GM12878 (cell line): ENCODE data around the gene NBDY. TPM values are rescaled to one million over a fixed set of nuclear protein-coding genes. Genes with fewer than 3 reads are reported as not detected.
A peak's percentile ranks its signal among the peaks of the same experiment; 100 is the strongest.

Experiments used
- ATAC-seq: fragments of 200-7000 bp; cut with Tn5 transposase; 3 replicates; pipeline ENCODE4 v1.9.1; 2020; ENCODE audit warnings: mild to moderate bottlenecking, moderate library complexity
- Bru-seq: library from RNA; stranded (reverse); fragments of 400-500 nt; gene quantifications from one replicate; lab custom pipeline; 2021; lab: Mats Ljungman, UMichigan
- BruChase-seq, 2 experiments: library from RNA; stranded (reverse); fragments of 400-500 nt; gene quantifications; one replicate each; lab custom pipeline; 2021; lab: Mats Ljungman, UMichigan
- BruUV-seq: library from RNA; stranded (reverse); fragments of 400-500 nt; replicated peaks from 2 replicates; lab custom pipeline; 2021; lab: Mats Ljungman, UMichigan
- CTCF ChIA-PET: fragments of 300-600 bp; sonication (Branson Sonifier 250); formaldehyde crosslinking; extraction: SDS; loops from one replicate; lab custom pipeline; 2021; ENCODE audit warnings: inconsistent platforms; lab: Yijun Ruan, JAX
- POLR2A ChIA-PET: fragments of 350-600 bp; formaldehyde crosslinking; extraction: SDS; loops from one replicate; lab custom pipeline; 2021; ENCODE audit warnings: inconsistent platforms; lab: Charles Lee
- RAD21 ChIA-PET: fragments of 300-600 bp; sonication (Branson Sonifier 250); formaldehyde crosslinking; loops from one replicate; lab custom pipeline; 2023; ENCODE audit warnings: antibody characterized with exemption; ENCODE audit not compliant: unreplicated experiment; lab: Charles Lee
- SMC1A ChIA-PET: fragments of 300-600 bp; sonication (Branson Sonifier 250); formaldehyde crosslinking; loops from one replicate; lab custom pipeline; 2023; ENCODE audit not compliant: unreplicated experiment, uncharacterized antibody; lab: Charles Lee
- DNase-seq: peaks from one replicate; pipeline ENCODE4 v3.0.0-alpha.2; 2011; ENCODE audit warnings: low read depth, low spot score
- FAIRE-seq: peaks from 3 replicates; lab custom pipeline; 2011; peaks lifted over from hg19 to GRCh38; lab: Jason Lieb, UNC
- H2AFZ ChIP-seq: 2 replicates; pipeline ENCODE4 v1.6.0; 2011; ENCODE audit warnings: low read depth, low read length, control low read depth; ENCODE audit not compliant: control insufficient read depth
- H3K27ac ChIP-seq: 2 replicates; pipeline ENCODE4 v1.5.1; 2011; ENCODE audit warnings: control low read depth; ENCODE audit not compliant: control insufficient read depth, insufficient read depth
- H3K27me3 ChIP-seq, 2 experiments: replicated peaks in 1 of 2; 2 replicates each; pipeline versions ENCODE4 v1.6.0 to v1.6.1; 2011; ENCODE audit warnings: low read length in 1 of 2; ENCODE audit not compliant: control insufficient read depth in 2 of 2, insufficient read depth in 2 of 2
- H3K36me3 ChIP-seq, 2 experiments: 2 replicates each; pipeline ENCODE4 v1.5.1; 2011; ENCODE audit warnings: low read length in 1 of 2; ENCODE audit not compliant: control insufficient read depth in 2 of 2, insufficient read depth in 2 of 2
- H3K4me1 ChIP-seq: 2 replicates; pipeline ENCODE4 v1.6.1; 2011; ENCODE audit warnings: mild to moderate bottlenecking, low read length, moderate library complexity, mixed read lengths; ENCODE audit not compliant: control insufficient read depth, insufficient read depth
- H3K4me2 ChIP-seq: 2 replicates; pipeline ENCODE4 v1.6.0; 2011; ENCODE audit warnings: control low read depth; ENCODE audit not compliant: control insufficient read depth, insufficient read depth
- H3K4me3 ChIP-seq: fragments of 200-600 bp; sonication (generic); 2 replicates; pipeline ENCODE4 v1.5.1; 2016
- H3K79me2 ChIP-seq: 2 replicates; pipeline ENCODE4 v1.6.0; 2011; ENCODE audit warnings: low read length; ENCODE audit not compliant: control insufficient read depth, insufficient read depth
- H3K9ac ChIP-seq: 2 replicates; pipeline ENCODE4 v1.8.0; 2011; ENCODE audit warnings: low read length, control low read depth, mixed read lengths; ENCODE audit not compliant: control insufficient read depth, insufficient read depth
- H3K9me3 ChIP-seq: replicated peaks from 3 replicates; pipeline ENCODE4 v1.5.1; 2011; ENCODE audit warnings: mild to moderate bottlenecking, low read length; ENCODE audit not compliant: control insufficient read depth, insufficient read depth
- H4K20me1 ChIP-seq: 2 replicates; pipeline ENCODE4 v1.6.0; 2011; ENCODE audit not compliant: control insufficient read depth, insufficient read depth
- ASH2L ChIP-seq: fragments of 300-600, 200-600 bp; sonication (generic); IDR thresholded peaks from 2 replicates; pipeline ENCODE4 v1.6.1; 2017; ENCODE audit warnings: low read depth, mild to moderate bottlenecking, borderline replicate concordance
- GATAD2B ChIP-seq: fragments of 450-650 bp; conservative IDR thresholded peaks from 2 replicates; pipeline ENCODE4 v1.6.1; 2017; ENCODE audit warnings: low read depth, mild to moderate bottlenecking, moderate library complexity
- IKZF1 ChIP-seq: fragments of 450-650 bp; conservative IDR thresholded peaks from 2 replicates; pipeline ENCODE4 v1.6.1; 2017; ENCODE audit warnings: antibody characterized with exemption, mild to moderate bottlenecking
- POLR2AphosphoS5 ChIP-seq: IDR thresholded peaks from 2 replicates; pipeline ENCODE4 v1.6.1; 2011; ENCODE audit warnings: mild to moderate bottlenecking, low read length, inconsistent platforms
- SMC3 ChIP-seq: IDR thresholded peaks from 2 replicates; pipeline ENCODE4 v1.6.1; 2011; ENCODE audit warnings: low read length, improper control_type of control experiment, borderline replicate concordance
- TAF1 ChIP-seq: IDR thresholded peaks from 2 replicates; pipeline ENCODE4 v1.6.1; 2011; ENCODE audit warnings: mild to moderate bottlenecking, low read depth, low read length, borderline replicate concordance
- WGBS: methylation state at CpG from one replicate; pipeline ENCODE4 v1.1.6; 2016; ENCODE audit warnings: low lambda C conversion rate; ENCODE audit not compliant: insufficient replicate concordance, insufficient coverage; ENCODE audit errors: missing lambda C conversion rate; 5-methylcytosine and 5-hydroxymethylcytosine counted together
- in situ Hi-C: fragments of 300-500 bp; cut with MboI; formaldehyde crosslinking; loops from 9 replicates; pipeline ENCODE4 v1.14.3; 2018; ENCODE audit warnings: mixed read lengths
- intact Hi-C: fragments of 100-400 bp; cut with micrococcal nuclease; formaldehyde crosslinking; loops from one replicate; pipeline ENCODE4 v1.14.2; 2022; ENCODE audit not compliant: unreplicated experiment
- long read RNA-seq, 2 experiments: library from polyadenylated mRNA; unstranded; transcript quantifications; one replicate each; pipeline ENCODE4 v2.0.0, GENCODE V29; 2019 to 2020
- polyA minus RNA-seq, 3 experiments: library from RNA; depleted of rRNA, polyadenylated mRNA; stranded (reverse); fragments of >200 nt; gene quantifications; 2 replicates each; pipeline ENCODE4 v1.2.3, GENCODE V29; 2011
- polyA plus RNA-seq, 11 experiments: library from polyadenylated mRNA; depleted of rRNA in 4 of 11; unstranded in 6 of 11; stranded (reverse) in 5 of 11; fragments of >200 nt; fragmentation: Nextera tagmentation in 4 of 11; fragmentation: Illumina TruSeq in 1 of 11; extraction: Ambion mirVana in 4 of 11; extraction: Trizol in 1 of 11; gene quantifications; 1 replicate in 1 of 11; 2 replicates in 10 of 11; pipeline versions ENCODE4 v1.2.1 to v1.2.3, GENCODE V29; 2011 to 2016; ENCODE audit warnings: inconsistent platforms in 2 of 11, missing spikeins in 2 of 11, low read depth in 1 of 11
- total RNA-seq, 4 experiments: library from RNA; depleted of rRNA in 3 of 4; stranded (reverse); fragments of >200 nt in 3 of 4; fragmentation: Illumina TruSeq in 1 of 4; extraction: Trizol in 1 of 4; gene quantifications; 2 replicates each; pipeline versions ENCODE4 v1.2.1 to v1.2.3, GENCODE V29; 2013 to 2021
- TF ChIP-seq, protein P1 (sequence below): fragments of 450-650 bp; IDR thresholded peaks from 2 replicates; pipeline ENCODE4 v1.6.1; 2016; ENCODE audit warnings: mild to moderate bottlenecking, moderate library complexity, borderline replicate concordance
- TF ChIP-seq, protein P2 (sequence below): fragments of 450-650 bp; IDR thresholded peaks from 2 replicates; pipeline ENCODE4 v1.6.1; 2017; ENCODE audit warnings: low read depth, mild to moderate bottlenecking, moderate library complexity
- TF ChIP-seq, protein P3 (sequence below): fragments of 450-650 bp; IDR thresholded peaks from 2 replicates; pipeline ENCODE4 v1.6.1; 2017; ENCODE audit warnings: borderline replicate concordance

The NBDY gene, protein sequence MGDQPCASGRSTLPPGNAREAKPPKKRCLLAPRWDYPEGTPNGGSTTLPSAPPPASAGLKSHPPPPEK
- 11.0 and 16.2 TPM in 2 replicates for total RNA-seq (2013; cell fraction: nucleolus; rRNA removed)
- total RNA-seq (2014; rRNA removed) (7.8 and 10.8 TPM in 2 replicates), total RNA-seq (2014; rRNA removed; fragmentation: Illumina TruSeq; extraction: Trizol) (10.9 and 12.8 TPM in 2 replicates), total RNA-seq (2021) (40.7 and 41.9 TPM in 2 replicates), polyA plus RNA-seq (2011; rRNA removed) (32.1 and 33.6 TPM in 2 replicates), polyA plus RNA-seq (2014; fragmentation: Illumina TruSeq; extraction: Trizol) (56.4 and 82.3 TPM in 2 replicates), polyA plus RNA-seq (2014; fragmentation: Nextera tagmentation; extraction: Ambion mirVana) (100 to 1,000 TPM; 113 to 115 TPM), polyA plus RNA-seq (2014; rRNA removed) (29.0 and 37.3 TPM in 2 replicates), polyA plus RNA-seq (2016; fragmentation: Nextera tagmentation; extraction: Ambion mirVana) (100 to 1,000 TPM; 108 to 122 TPM), polyA minus RNA-seq (2011; rRNA and poly(A)+ RNA removed) (12.5 and 14.9 TPM in 2 replicates), Bru-seq, nascent RNA (percentile 76 among the genes with signal in this experiment), BruChase-seq, experiment 1, labeled RNA remaining after a 6-hour chase (percentile 69 among the genes with signal in this experiment), BruChase-seq, experiment 2, labeled RNA remaining after a 2-hour chase (percentile 66 among the genes with signal in this experiment)
- 24.2 TPM for polyA plus RNA-seq (2011; ENCODE audit: low read depth)
- 42.9 and 44.8 TPM in 2 replicates for polyA plus RNA-seq (2011; cell fraction: cytosol; rRNA removed)
- polyA plus RNA-seq (2011; cell fraction: nucleus; rRNA removed): 26.5 and 27.1 TPM in 2 replicates
- 33.3 and 41.9 TPM in 2 replicates for polyA plus RNA-seq (2012)
- polyA minus RNA-seq (2011; cell fraction: cytosol; rRNA and poly(A)+ RNA removed): 13.2 and 19.8 TPM in 2 replicates
- polyA minus RNA-seq (2011; cell fraction: nucleus; rRNA and poly(A)+ RNA removed): 17.5 and 20.1 TPM in 2 replicates
- long read RNA-seq, experiment 1, transcript NBDY-201 (3 exons, 1,529 nt): major isoform, 46 of 49 reads
- long read RNA-seq, experiment 1, partial matches to known transcripts: 0 of 49 reads
- long read RNA-seq, experiment 1, other reads (novel, unspliced or antisense): 1 of 49 reads
- long read RNA-seq, experiment 2, transcript NBDY-201 (3 exons, 1,529 nt): major isoform, 124 of 145 reads
- long read RNA-seq, experiment 2, partial matches to known transcripts: 2 of 145 reads
- long read RNA-seq, experiment 2, other reads (novel, unspliced or antisense): 13 of 145 reads

DNA sequence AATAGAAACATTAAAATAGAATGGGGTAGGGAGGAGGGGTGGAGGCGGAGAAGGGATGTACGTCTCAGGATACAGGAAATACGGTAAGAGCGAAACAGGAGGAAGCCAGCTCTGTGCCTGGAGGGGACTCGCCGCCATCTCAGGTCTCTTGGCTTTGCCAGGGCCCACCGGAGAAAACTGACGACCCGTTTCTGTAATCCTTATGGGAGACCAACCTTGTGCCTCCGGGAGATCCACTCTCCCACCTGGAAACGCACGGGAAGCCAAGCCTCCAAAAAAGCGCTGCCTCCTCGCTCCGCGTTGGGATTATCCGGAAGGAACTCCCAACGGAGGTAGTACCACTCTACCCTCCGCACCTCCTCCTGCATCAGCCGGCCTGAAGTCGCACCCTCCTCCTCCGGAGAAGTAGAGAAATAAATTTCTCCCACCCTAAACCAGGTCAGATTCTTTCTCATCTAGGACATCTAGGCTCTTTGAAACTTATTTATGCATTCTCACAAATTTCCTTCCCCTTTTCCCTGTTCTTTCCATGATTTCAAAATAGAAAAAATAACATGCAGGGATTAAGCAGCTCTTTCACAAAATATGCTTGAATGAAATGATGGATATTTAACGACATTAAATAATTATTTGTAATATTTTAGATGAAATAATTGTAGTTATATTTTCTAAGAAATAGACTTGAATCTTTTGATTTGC is at the start of gene NBDY:
NBDY (plus strand) TSS at position 92 of the 699 bp plus-strand sequence; CDS start at position 203, 111 bp downstream.
- no peaks in the 10 kb centered on the region for H3K36me3 ChIP-seq
- TSS peak; percentile 78 for BruUV-seq
- H3K79me2 ChIP-seq: peaks cover 30% of the 10 kb centered on the region
- peak within 1 kb of the TSS; percentile 52 for H2AFZ ChIP-seq
- no peak for FAIRE-seq
- CTCF ChIA-PET: interaction anchor here (1.0 to 4.2 kb wide), 10 partner anchors 10 to 810 kb away, joined by 3 to 36 read pairs (median 7); no protein-coding TSS in a partner anchor
- no peaks in the 10 kb centered on the region for H3K27me3 ChIP-seq
- in situ Hi-C loops (loop anchor here (25.0 kb wide), 2 partner anchors 167 to 1017 kb away; partner anchors contain the start of genes RRAGB and UBQLN2), intact Hi-C loops (loop anchor here (5.0 kb wide), 1 partner anchor 167 kb away; the partner anchor contains the start of gene UBQLN2)
- ATAC-seq: peak; percentile 86
- H3K27ac ChIP-seq: peak within 1 kb of the TSS; percentile 74
- POLR2A ChIA-PET: interaction anchor here (1.0 kb wide), 1 partner anchor 496 kb away, joined by 4 read pairs; no protein-coding TSS in a partner anchor
- peak within 1 kb of the TSS; percentile 84 for H3K4me3 ChIP-seq
- H3K4me1 ChIP-seq: no peaks in the 10 kb centered on the region
- no peak within 1 kb of the TSS for H3K4me2 ChIP-seq
- no peaks in the 10 kb centered on the region for H4K20me1 ChIP-seq
- RAD21 ChIA-PET: interaction anchor here (1.4 to 3.0 kb wide), 6 partner anchors 164 to 1277 kb away, joined by 3 to 10 read pairs (median 4); partner anchors contain the start of gene MAGEH1
- WGBS: 8% methylated on average over 21 of the region's 23 CpGs
- H3K9ac ChIP-seq: peak within 1 kb of the TSS; percentile 77
- H3K9me3 ChIP-seq: no peaks in the 10 kb centered on the region
- no peak for DNase-seq
- SMC1A ChIA-PET: interaction anchor here (1.1 to 3.3 kb wide), 6 partner anchors 16 to 1011 kb away, joined by 3 to 11 read pairs (median 4); partner anchors contain the start of gene RRAGB
- no peak for TF ChIP-seq SMC3
- TF ChIP-seq, protein P1, sequence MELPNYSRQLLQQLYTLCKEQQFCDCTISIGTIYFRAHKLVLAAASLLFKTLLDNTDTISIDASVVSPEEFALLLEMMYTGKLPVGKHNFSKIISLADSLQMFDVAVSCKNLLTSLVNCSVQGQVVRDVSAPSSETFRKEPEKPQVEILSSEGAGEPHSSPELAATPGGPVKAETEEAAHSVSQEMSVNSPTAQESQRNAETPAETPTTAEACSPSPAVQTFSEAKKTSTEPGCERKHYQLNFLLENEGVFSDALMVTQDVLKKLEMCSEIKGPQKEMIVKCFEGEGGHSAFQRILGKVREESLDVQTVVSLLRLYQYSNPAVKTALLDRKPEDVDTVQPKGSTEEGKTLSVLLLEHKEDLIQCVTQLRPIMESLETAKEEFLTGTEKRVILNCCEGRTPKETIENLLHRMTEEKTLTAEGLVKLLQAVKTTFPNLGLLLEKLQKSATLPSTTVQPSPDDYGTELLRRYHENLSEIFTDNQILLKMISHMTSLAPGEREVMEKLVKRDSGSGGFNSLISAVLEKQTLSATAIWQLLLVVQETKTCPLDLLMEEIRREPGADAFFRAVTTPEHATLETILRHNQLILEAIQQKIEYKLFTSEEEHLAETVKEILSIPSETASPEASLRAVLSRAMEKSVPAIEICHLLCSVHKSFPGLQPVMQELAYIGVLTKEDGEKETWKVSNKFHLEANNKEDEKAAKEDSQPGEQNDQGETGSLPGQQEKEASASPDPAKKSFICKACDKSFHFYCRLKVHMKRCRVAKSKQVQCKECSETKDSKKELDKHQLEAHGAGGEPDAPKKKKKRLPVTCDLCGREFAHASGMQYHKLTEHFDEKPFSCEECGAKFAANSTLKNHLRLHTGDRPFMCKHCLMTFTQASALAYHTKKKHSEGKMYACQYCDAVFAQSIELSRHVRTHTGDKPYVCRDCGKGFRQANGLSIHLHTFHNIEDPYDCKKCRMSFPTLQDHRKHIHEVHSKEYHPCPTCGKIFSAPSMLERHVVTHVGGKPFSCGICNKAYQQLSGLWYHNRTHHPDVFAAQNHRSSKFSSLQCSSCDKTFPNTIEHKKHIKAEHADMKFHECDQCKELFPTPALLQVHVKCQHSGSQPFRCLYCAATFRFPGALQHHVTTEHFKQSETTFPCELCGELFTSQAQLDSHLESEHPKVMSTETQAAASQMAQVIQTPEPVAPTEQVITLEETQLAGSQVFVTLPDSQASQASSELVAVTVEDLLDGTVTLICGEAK: peak; percentile 45; the same call in 1 of the 2 replicates
- peak; percentile 36; the same call in 1 of the 2 replicates for TF ChIP-seq TAF1
- TF ChIP-seq ASH2L: no peak
- TF ChIP-seq, protein P2, sequence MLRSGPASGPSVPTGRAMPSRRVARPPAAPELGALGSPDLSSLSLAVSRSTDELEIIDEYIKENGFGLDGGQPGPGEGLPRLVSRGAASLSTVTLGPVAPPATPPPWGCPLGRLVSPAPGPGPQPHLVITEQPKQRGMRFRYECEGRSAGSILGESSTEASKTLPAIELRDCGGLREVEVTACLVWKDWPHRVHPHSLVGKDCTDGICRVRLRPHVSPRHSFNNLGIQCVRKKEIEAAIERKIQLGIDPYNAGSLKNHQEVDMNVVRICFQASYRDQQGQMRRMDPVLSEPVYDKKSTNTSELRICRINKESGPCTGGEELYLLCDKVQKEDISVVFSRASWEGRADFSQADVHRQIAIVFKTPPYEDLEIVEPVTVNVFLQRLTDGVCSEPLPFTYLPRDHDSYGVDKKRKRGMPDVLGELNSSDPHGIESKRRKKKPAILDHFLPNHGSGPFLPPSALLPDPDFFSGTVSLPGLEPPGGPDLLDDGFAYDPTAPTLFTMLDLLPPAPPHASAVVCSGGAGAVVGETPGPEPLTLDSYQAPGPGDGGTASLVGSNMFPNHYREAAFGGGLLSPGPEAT: peak; percentile 80
- TF ChIP-seq, protein P3, sequence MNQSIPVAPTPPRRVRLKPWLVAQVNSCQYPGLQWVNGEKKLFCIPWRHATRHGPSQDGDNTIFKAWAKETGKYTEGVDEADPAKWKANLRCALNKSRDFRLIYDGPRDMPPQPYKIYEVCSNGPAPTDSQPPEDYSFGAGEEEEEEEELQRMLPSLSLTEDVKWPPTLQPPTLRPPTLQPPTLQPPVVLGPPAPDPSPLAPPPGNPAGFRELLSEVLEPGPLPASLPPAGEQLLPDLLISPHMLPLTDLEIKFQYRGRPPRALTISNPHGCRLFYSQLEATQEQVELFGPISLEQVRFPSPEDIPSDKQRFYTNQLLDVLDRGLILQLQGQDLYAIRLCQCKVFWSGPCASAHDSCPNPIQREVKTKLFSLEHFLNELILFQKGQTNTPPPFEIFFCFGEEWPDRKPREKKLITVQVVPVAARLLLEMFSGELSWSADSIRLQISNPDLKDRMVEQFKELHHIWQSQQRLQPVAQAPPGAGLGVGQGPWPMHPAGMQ: no peak
- peak; percentile 79 for TF ChIP-seq IKZF1
- peak; percentile 27; the same call in 1 of the 2 replicates for TF ChIP-seq GATAD2B
- TF ChIP-seq POLR2AphosphoS5: 0 out of 2 replicates have a peak, but pooled peaks have one; percentile 46
